Limb (tissue), 2 donors: Measurements from ENCODE around the gene TRIM34.
"Not testable (repeated sequence)": the region's sequence is repeated elsewhere in the genome, so short reads cannot be mapped to it uniquely, and the experiment has no call there.

Experiments used
- DNase-seq, 2 donors: peaks; one replicate each; pipeline ENCODE4 v3.0.0-alpha.2; 2016; ENCODE audit errors: extremely low spot score in 2 of 2

Gene TRIM34

DNA sequence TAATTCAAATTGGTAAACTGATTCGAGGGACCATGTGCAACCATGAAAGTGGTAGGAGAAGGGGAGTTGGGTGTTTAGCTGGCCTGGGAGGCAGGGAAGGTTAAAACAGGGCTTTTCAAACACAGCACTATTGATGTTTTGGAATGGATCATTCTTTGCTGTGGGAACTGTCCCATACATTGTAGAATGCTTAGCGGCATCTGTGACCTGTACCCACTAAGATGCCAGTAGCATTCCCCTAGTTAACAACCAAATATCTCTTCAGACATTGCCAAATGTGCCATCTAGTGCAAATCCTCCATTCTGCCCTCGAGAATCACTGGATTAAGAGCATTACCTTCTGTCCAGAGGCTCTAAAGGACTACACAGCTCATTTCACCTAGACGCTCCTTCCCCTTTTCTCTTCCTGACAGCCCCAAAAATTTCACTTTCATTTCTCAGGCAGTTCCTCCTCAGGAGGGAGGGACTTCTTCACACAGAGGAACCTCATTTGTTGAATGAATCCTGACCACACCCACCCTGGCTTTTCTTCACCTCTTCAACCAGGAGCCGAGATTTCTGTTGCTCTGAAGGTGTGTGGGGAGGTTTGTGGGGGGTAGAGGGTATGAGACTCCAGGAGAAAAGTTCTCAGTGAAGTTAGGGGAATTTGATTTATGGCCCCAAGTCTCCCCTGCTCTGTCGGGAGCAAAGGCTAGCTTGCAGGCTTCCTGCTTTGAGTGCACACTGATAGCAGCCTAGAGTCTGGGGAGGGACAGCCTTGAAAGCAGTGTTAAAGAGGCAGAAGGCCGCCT, at the start of gene TRIM34:
Gene TRIM34, plus strand, starts transcription at position 513 of the 791 bp plus-strand sequence. CDS start 7,331 bp downstream, outside the sequence.
- peak; percentile 34 to 50 for DNase-seq

DNA sequence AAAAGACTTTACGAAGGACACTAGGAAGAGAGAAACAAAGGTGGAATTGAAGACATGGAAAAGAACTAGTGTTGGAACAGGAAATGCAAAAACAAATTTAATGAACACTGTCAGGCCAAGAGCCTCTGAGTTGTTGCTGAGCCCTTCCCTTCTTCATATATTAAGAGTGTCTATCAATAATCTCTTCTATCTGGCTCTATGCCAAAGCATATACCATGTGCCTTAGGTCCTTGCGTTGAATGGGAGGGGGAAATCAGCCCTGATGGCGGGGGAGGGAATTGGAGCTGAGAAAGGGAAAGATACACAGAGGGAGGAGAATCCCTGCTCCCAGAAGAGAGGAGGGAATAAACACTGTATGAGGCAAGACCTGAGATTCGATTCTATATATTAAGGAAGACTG, 49.6 kb upstream of the TRIM34 start:
- no peak for DNase-seq

DNA sequence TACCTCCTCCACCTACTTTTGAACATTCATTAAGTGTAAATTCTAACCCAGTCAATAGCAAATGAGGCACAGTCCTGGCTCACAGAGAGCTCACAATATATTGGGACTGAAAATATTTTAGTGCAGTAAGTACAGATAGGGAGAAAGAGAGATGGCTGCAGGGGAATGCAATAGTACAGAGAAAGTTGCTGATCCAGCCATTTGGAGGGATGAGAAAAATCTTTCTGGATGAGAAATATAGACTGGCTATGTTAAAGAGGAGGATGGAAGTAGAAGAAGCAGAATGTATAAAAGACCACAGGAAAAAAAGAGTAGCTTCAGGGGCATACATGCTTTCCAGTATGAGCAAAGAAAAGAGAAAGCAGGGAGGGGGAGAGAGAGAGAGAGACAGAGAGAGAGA, 47.7 kb upstream of the TRIM34 start:
- DNase-seq = no peak

- DNase-seq = no peak
Measured at GRCh38 chr11:5580577-5580976, 44.2 kb upstream of the TRIM34 start, which contains the start of gene OR52B6. TSS of gene OR52B6 (plus strand) at chr11:5580877. CDS start at chr11:5580877, 0 bp downstream.

GRCh38 chr11:5581014-5581413, 43.8 kb upstream of the TRIM34 start:
- no peak for DNase-seq

DNA sequence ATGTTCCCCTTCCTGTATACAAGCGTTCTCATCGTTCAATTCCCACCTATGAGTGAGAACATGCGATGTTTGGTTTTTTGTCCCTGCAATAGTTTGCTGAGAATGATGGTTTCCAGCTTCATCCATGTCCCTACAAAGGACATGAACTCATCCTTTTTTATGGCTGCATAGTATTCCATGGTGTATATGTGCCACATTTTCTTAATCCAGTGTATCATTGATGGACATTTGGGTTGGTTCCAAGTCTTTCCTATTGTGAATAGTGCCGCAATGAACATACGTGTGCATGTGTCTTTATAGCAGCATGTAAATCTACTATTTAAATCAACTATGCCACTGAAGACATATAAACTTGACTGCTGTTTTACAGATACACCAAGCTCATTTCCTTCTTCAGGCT, 40.3 kb upstream of the TRIM34 start:
- not testable (repeated sequence) for DNase-seq

GRCh38 chr11:5589906-5590305, 34.9 kb upstream of the TRIM34 start:
- not testable (repeated sequence) for DNase-seq

GRCh38 chr11:5591613-5592012, 33.2 kb upstream of the TRIM34 start:
- no peak for DNase-seq

- no peak for DNase-seq
Measured at GRCh38 chr11:5592615-5593014, 32.2 kb upstream of the TRIM34 start.

DNA sequence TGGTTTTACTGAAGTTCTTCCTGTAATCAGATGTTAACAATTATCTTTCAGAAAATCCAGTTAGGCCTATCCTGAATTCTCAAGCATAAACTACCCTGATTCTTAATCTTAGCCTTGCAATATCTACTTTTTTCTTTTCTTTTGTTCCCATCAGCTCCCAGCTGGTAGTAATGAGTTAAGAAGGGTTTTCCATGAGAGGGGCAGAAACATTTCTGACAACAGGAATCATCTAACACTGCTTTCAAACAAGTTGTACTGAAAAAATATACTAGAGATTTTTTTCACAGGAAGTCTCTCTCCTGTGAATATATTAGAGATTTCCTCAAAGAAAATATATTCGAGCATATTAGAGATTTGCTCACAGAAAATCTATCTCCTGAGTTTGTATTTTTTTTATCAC, 31.7 kb upstream of the TRIM34 start:
- no peak for DNase-seq

DNA sequence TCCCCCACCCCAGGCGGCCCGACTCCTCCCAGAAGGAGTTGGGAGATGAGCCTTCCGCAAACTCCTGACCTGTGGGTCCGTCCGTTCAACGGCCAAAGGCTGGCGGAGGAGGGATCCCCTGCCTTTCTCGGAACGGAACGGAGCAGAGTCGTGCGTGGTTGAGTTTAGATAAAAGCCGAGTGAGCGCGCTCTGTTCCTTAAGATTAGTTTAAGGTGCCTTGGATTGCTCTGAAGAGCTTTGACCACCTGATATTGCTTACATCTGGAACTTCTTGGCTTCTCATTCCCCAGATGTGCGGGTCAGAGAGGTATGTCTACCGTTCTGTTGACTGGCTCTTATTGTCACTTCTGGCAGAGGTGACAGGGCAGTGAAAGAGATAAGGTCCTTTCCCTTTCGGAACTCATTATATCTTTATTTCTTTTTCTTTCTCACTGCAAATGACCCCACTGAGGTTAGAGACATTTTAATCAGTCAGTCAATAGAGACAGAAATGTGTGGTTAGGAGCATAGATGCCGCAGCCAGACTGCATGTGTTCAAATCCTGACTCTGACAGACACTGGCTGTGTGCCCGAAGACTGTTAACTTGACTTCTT, 28.1 kb upstream of the TRIM34 start, which contains the start of gene TRIM6:
Gene TRIM6, plus strand, starts transcription at position 31 of the 595 bp plus-strand sequence. Its CDS starts 261 bp downstream, at position 292.
- peak; percentile 10 to 69 for DNase-seq

GRCh38 chr11:5597953-5598352, 26.8 kb upstream of the TRIM34 start:
- DNase-seq = no peak

DNA sequence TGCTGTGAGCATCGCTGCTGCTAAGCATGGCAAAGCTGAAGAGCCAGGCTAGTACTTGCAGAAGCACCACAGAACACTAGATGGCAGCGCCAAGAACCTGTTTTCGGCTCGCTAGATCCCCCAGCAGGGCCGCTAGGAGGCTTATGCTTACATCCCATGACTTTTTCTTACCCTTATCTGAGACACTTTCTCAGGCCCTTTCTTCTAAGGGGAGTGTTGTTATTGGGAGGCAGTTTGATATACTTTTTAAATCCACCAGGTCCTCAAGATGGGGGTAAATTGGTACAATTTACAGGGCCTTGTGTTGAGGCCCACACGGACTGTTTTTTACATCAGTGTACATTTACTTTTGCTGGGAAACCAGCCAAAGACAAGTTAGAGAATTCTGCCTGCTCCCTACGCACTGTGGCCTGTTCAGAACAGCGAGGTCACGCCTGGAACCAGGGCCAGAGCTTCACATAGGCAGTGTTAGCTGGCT, 24.4 kb upstream of the TRIM34 start:
- peak; percentile 60 to 65 for DNase-seq

DNA sequence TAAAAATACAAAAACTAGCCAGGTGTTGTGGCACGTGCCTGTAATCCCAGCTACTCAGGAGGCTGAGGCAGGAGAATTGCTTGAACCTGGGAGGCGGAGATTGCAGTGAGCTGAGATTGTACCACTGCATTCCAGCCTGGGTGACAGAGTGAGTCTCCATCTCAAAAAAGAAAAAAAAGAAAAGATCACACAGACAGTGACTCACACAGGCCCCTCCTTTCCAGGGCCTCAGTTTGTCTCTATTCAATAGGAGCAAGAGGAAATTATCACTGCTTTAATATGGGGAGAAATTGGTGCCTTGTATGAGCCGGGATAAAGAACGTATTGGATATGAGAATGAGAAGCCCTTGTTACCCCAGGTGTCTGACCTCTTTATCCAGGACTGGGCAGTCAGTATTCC, 22.0 kb upstream of the TRIM34 start:
- DNase-seq = not testable (repeated sequence)

GRCh38 chr11:5603326-5603725, 21.5 kb upstream of the TRIM34 start:
- no peak for DNase-seq

GRCh38 chr11:5604896-5605295, 19.9 kb upstream of the TRIM34 start:
- no peak for DNase-seq

DNA sequence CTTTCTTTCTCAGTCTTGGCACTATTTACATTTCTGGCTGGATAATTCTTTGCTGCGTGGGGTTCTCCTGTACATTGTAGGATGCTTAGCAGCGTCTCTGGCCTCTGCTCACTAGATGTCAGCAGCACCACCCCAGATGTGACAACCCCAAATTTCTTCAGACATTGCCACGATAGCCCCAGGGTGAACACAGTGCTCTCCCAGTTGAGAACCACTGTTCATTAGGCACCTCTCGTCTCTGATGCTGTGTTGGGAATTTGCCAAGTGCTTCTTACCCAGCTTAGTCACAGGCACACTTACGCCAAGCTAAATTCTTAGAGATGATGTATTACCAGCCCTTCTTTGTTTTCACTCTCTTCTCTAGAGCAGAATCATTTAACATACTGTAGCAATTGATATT, 19.0 kb upstream of the TRIM34 start:
- DNase-seq = no peak

- DNase-seq = no peak
Measured at GRCh38 chr11:5608808-5609207, 16.0 kb upstream of the TRIM34 start.

- no peak for DNase-seq
Measured at GRCh38 chr11:5610446-5610845, 14.4 kb upstream of the TRIM34 start.

DNA sequence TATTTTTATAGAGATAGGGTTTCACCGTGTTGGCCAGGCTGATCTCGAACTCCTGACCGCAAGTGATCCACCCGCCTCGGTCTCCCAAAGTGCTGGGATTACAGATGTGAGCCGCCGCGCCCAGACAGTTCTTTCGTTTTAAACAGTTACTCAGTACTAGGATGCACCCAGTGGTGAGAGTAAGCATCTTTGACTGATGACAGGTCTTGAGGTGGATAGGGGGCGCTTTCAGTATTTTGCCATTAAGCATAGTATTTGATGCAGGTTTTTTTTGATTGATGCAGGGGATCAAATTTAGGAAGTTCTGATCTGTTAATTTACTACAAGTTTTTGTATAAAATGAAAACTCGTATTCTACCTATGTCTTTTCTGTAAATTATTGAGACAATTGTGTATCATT, 13.2 kb upstream of the TRIM34 start:
- no peak for DNase-seq

DNA sequence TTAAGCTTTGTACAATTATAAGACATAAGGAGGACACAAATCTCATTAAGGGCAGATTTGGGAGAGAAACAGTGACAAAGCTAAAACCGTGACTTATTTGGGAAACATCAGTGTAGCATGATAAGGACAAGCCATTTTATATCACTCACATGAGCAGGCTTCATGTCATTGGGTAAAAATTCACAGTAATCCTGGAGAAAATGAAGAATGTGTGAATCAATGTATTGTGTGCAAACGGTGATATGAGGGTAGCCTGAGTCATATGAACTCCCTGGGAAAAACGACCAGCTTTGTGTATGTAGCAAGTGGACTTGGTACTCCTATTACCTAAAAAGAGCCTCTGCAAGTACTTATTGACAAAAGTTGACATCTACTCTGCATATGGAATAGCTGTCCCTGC, 6.0 kb upstream of the TRIM34 start:
- no peak for DNase-seq

DNA sequence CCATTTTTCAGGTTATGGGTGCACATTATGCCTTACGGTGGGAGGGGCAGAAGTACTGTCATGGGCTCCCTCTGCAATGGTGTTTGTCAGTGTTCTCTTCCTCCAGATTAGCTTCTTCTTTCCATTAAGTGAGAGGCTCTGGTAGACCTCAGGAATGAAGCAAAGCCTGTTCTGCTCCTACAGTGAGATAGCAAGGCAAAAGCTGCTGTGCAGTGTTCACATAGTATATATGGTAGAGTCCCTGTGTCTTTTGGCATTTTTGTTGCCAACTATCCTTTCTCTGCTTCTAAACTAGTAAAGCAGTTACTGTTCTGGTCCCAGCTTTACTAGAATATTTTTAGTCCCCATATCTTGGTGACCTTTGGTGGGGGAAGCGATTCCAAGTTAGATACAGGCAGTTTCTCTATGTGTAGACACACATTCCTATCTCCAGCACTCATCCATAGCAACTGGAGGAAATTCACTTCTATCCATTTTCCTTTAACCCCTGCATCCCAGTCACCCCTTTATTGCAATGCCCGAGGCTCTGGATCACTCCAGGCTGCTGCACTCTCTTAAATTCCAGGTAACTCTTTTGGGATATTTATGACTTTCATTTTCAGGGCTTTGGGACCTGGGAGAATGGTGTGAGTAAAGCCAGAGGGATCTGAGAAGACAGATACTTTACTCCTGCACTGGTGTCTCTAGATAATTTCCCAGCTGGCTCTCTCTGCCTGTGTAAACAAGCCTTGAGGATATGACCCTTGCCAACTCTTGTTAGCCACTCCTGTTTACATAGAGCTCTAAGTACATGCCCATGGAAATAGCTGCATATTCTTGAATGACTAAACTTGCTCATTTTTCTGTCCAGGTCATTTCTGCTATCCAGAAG, 3.9 kb upstream of the TRIM34 start:
- DNase-seq = no peak
